Embryonic facial prominence (tissue), 1 donor: Measurements from ENCODE around the gene GALNT14.

Source experiments
- DNase-seq: peaks from one replicate; pipeline ENCODE4 v3.0.0-alpha.2; 2016; ENCODE audit errors: extremely low spot score

The GALNT14 gene

DNA sequence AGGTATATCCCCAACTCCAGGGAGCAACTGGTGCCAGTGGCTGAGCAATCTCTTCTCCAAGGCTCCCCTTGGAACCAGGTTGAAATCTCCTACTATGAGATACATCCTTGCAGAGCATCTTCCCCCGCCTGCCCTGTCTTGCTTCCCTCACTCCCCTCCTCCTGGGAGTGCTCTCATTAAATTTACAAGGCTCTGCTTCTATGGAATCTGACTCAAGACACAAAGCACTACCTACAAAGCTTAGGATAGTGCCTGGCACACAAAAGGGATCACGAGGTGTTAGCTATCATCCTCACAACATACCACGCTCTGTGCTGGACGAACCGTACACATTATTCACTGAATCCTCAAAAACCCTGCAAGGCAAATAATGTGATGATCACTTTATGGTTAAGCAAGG lies 121.6 kb downstream of the GALNT14 start:
- DNase-seq = no peak

- no peak for DNase-seq
Observed at GRCh38 chr2:31014516-31014915, 123.7 kb downstream of the GALNT14 start.

DNA sequence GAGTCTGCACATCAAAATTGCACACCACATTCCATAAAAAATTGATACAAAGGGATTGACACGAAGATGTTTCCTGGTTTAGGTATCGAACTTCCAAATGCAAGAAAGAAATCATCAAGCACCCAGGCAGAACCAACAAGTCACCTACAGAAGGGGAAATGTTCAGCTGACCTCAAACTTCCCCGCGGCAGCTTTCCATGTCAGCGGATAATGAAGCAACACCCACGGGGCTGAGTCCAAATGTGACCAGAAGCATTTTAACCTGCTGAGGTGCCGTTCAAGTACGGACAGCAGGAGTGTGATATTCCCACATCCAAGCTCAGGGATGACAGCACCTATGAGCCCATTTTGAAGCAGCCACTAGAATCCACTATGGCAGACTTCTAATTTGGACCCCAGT lies 124.9 kb downstream of the GALNT14 start:
- DNase-seq = no peak

DNA sequence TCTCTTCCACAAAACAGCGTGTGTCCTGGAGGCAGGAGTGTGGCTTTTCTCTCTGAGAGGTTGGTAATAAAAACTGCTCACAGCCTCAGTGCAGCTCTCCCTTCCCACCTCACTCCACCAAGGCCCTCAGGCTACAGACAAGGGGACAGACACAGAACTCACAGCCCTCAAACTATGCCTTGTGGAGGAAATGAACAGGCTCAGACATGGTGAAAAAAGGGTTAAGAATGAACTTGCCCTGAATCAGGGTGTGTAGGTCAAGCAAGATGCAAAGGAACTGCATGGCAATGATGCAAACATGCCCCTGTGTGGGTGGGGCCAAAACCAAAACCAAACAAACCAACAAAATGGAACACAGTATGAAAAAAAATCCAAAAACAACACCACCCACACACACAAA lies 125.8 kb downstream of the GALNT14 start:
- DNase-seq = no peak

- no peak for DNase-seq
Observed at GRCh38 chr2:31011587-31011986, 126.7 kb downstream of the GALNT14 start.

DNA sequence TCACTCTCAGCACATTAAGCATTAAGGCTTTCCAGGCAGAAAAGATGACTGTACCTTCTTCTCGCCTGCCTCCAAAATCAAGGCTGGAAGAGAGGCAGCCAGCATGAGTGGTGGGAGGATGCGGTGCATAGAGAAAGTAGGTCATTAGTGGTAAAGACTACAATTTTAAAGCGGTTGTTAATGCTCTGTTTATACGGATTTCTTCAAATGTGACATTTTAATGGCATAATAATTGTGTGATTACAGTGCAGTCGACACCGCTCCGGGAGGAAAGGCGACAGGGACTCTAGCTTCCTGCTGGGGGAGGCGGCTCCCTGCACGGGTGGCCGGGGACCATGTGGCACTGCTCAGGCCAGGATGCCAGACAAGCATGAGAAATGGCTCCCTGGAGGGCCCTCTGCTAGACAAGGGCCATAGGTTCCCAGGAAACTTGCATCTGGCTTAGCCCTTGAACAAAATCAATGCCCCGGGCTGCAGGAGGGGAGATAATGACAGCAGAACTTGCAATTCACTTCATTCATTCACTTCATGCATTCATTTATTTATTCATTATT lies 129.6 kb downstream of the GALNT14 start:
- no peak for DNase-seq

DNA sequence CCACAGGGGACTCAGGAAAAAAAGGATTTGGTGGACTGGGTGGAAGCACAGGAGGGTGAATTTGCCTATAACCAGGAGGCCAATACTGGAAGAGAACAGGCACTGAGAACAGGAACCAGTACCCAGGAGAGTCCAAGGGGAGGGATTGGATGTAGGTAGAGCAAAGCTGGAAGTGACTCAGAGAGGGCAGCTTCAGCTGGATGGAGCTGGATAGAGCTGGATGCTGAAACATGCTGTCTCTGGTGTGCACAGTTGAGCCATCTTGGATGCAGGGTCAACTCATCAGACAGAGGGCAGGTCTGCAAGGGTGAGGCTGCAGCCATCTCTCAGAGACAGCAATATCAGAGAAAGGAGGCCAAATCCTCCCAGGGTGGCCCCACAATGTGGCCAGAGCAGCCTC lies 134.0 kb downstream of the GALNT14 start:
- no peak for DNase-seq

DNA sequence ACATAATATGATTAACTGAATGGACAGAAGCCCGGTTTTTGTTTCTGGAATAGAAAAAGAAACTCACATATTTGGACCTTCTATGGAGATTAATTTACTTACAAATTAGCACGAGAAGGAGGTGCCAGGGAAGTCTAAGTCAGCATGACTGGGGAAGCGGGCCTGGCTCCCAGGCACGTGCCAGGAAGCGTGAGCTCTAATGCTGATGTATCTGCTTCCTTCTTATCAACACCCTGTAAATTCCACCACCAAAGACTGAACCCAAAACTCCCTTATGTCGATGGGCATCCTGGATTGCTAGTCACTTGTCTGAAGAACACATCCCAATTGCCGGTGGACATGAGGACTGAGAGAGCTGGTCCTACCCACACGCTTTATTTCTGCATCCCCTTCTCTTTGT lies 134.5 kb downstream of the GALNT14 start:
- no peak for DNase-seq

GRCh38 chr2:31002537-31003150 lies 135.6 kb downstream of the GALNT14 start:
- no peak for DNase-seq

GRCh38 chr2:31000970-31001369 lies 137.3 kb downstream of the GALNT14 start:
- no peak for DNase-seq

- DNase-seq = no peak
Observed at GRCh38 chr2:30998672-30999071, 139.6 kb downstream of the GALNT14 start.

DNA sequence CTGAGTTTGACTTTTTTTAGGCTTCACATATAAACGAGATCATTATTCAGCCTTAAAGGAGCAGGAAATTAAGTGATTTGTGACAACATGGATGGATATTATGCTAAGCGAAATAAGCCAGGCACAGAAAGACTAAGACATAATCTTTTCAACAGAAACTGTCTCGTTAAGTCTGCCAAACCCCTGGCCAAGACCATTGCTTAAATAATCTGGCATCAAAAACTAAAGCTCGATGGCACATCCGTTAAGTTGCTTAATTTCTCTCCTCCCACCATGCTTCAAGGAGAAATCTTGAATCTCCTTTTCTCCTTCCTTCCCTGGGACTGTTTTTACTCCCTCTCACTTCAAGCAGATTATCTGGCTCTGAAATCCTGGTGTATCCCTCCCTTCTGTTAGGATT lies 140.3 kb downstream of the GALNT14 start:
- no peak for DNase-seq

GRCh38 chr2:30994227-30995056 lies 143.8 kb downstream of the GALNT14 start:
- no peak for DNase-seq

- no peak for DNase-seq
Observed at GRCh38 chr2:30992781-30993180, 145.5 kb downstream of the GALNT14 start.

- no peak for DNase-seq
Observed at GRCh38 chr2:30990671-30991070, 147.6 kb downstream of the GALNT14 start.

DNA sequence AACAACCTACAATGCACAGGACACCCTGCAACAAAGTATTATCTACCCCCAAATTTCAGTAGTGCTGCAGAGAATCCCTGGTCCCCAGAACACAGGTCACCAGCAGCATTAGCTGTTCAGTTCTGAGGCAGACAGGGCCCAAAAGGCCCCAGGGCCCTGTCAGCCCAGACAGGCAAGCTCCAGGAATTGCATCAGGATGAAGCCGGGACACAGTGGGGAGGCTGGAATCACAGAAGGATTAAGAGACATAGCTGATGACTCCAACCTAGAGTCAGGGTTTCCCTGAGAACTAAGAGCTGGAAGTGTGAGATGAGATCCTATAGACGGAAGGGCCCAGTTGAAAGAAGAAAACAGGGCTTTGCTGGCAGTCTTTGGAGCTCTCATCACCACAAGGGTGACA lies 148.1 kb downstream of the GALNT14 start:
- no peak for DNase-seq

GRCh38 chr2:30989746-30990145 lies 148.5 kb downstream of the GALNT14 start:
- DNase-seq = no peak

- DNase-seq = no peak
Observed at GRCh38 chr2:30987566-30987965, 150.7 kb downstream of the GALNT14 start.

GRCh38 chr2:30986231-30986580 lies 152.0 kb downstream of the GALNT14 start:
- no peak for DNase-seq

- no peak for DNase-seq
Observed at GRCh38 chr2:30985493-30986230, 152.6 kb downstream of the GALNT14 start.

DNA sequence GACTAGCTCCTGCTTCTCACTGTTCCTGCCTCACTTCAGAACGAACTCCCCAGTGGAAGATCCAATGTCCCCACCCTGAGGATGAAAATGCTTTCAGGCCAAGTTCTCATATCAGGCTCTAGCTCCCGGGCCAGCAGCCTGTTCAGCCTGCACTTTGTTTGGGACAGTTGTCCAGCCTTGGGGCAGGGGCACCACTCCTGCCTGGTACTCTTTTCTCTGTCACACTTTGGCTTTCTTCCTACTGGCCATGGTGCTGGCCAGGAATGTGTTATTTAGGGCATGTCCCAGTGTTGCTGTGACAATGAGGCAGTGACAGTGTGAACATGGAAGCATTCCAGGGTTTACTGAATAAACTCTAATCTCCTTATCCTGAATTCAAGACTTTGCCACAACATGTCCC lies 154.1 kb downstream of the GALNT14 start:
- DNase-seq = no peak

DNA sequence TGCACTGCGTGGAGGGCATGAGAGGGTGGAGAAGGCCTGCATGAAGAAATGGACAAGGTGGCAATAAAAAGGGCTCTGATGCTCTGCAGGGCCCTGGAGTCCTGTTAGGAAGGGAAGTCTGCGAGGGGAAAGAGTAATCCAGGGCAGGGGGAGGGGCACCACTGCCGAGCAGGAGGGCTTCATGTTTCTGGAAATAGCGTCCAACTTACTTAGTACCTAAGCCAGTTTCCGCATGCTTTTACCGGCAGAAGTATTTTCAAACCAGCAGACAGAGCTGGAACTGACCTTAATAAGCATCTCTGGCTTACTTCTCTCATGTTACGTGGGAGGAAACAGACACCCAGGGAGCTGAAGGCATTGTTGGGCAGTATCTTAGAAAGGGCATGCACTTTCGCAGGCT lies 156.7 kb downstream of the GALNT14 start:
- DNase-seq = no peak

DNA sequence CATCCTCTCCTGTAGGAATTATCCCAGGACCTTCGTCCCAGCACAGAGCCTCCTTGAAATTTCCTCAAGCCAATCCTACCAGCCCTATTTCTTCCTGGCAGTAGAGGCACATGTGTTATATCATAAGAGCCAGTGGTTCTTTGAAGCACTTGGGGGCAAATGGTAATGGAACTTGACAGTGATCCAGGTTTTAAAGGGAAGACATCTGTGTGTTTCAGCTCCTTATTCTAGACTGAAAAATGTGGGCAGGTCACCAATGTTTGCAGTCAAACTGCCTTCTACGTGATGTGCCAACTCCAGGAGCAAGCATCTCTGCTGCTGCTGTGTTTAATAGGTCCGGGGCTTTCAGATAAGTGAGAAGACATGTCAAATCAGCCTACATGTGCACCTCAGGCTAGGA lies 157.1 kb downstream of the GALNT14 start:
- peak; percentile 36 for DNase-seq
